ENCODE measurements around the gene WDR5. TPM values are rescaled to one million over a fixed set of nuclear protein-coding genes. Genes with fewer than 3 reads are reported as not detected.
"Not testable (repeated sequence)": the region's sequence is repeated elsewhere in the genome, so short reads cannot be mapped to it uniquely, and the experiment has no call there.

The WDR5 gene
- total RNA-seq, 1 experiment from 2014 or later = 51.7 TPM

GRCh38 chr9:134112561-134112960 is 23.3 kb upstream of the WDR5 start:
- BruUV-seq (replicated peaks) = no TSS peak
- Histone ChIP-seq H3K9me3 (no peaks in the 10 kb centered on the region), H3K4me3 (ENCODE audit: low read depth, low read length) (no peak overlapping the region), H3K4me1 (no peaks in the 10 kb centered on the region), H3K36me3 (ENCODE audit: control insufficient read depth, insufficient read depth, low read length) (no peaks in the 10 kb centered on the region), H3K27me3 (replicated peaks; ENCODE audit: control insufficient read depth, insufficient read depth, low read length) (no peaks in the 10 kb centered on the region)
- Mint-ChIP-seq H3K27ac (ENCODE audit: unreplicated experiment) (no peak overlapping the region), H3K9me3 (ENCODE audit: unreplicated experiment) (no peaks in the 10 kb centered on the region), H3K36me3 (ENCODE audit: insufficient read depth, unreplicated experiment) (no peaks in the 10 kb centered on the region), H3K4me3 (ENCODE audit: unreplicated experiment) (no peak overlapping the region), H3K27me3 (ENCODE audit: insufficient read depth, unreplicated experiment) (no peaks in the 10 kb centered on the region), H3K4me1 (ENCODE audit: low read depth, unreplicated experiment) (no peaks in the 10 kb centered on the region)
- intact Hi-C loops (cut with micrococcal nuclease; ENCODE audit: unreplicated experiment) = no loop called here
- ChIA-PET CTCF (no interaction called here), POLR2A (no interaction called here)
- TF ChIP-seq, protein P1, sequence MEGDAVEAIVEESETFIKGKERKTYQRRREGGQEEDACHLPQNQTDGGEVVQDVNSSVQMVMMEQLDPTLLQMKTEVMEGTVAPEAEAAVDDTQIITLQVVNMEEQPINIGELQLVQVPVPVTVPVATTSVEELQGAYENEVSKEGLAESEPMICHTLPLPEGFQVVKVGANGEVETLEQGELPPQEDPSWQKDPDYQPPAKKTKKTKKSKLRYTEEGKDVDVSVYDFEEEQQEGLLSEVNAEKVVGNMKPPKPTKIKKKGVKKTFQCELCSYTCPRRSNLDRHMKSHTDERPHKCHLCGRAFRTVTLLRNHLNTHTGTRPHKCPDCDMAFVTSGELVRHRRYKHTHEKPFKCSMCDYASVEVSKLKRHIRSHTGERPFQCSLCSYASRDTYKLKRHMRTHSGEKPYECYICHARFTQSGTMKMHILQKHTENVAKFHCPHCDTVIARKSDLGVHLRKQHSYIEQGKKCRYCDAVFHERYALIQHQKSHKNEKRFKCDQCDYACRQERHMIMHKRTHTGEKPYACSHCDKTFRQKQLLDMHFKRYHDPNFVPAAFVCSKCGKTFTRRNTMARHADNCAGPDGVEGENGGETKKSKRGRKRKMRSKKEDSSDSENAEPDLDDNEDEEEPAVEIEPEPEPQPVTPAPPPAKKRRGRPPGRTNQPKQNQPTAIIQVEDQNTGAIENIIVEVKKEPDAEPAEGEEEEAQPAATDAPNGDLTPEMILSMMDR (IDR thresholded peaks at IDR 0.05; ENCODE audit: insufficient read depth in 1 of 2, low read depth in 1 of 2, low read length in 1 of 2, severe bottlenecking in 1 of 2, unreplicated experiment in 1 of 2) = no peak
- DNase-seq = no peak

DNA sequence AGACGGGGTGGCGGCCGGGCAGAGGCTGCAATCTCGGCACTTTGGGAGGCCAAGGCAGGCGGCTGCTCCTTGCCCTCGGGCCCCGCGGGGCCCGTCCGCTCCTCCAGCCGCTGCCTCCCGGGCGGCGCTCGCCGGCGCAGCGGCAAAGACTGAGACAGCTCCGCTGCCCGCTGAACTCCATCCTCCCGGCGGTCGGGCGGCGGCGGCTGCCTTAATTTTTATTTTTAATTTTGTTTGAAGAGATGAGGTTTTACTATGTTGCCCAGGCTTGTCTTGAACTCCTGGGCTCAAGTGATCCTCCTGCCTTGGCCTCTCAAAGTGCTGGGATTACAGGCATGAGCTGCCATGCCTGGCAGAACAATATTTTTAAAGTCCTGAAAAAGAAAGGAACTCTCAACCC is 16.9 kb upstream of the WDR5 start:
- H3K9me3 ChIP-seq; BruUV-seq (replicated peaks); H3K4me1 Mint-ChIP-seq (ENCODE audit: low read depth, unreplicated experiment); DNase-seq; POLR2A ChIA-PET; H3K9me3 Mint-ChIP-seq (ENCODE audit: unreplicated experiment); H3K4me3 Mint-ChIP-seq (ENCODE audit: unreplicated experiment); H3K36me3 Mint-ChIP-seq (ENCODE audit: insufficient read depth, unreplicated experiment); H3K27me3 Mint-ChIP-seq (ENCODE audit: insufficient read depth, unreplicated experiment); H3K36me3 ChIP-seq (ENCODE audit: control insufficient read depth, insufficient read depth, low read length); H3K27ac Mint-ChIP-seq (ENCODE audit: unreplicated experiment); CTCF ChIA-PET; H3K27me3 ChIP-seq (replicated peaks; ENCODE audit: control insufficient read depth, insufficient read depth, low read length); H3K4me1 ChIP-seq; H3K4me3 ChIP-seq (ENCODE audit: low read depth, low read length); intact Hi-C loops (cut with micrococcal nuclease; ENCODE audit: unreplicated experiment): not testable (repeated sequence)

DNA sequence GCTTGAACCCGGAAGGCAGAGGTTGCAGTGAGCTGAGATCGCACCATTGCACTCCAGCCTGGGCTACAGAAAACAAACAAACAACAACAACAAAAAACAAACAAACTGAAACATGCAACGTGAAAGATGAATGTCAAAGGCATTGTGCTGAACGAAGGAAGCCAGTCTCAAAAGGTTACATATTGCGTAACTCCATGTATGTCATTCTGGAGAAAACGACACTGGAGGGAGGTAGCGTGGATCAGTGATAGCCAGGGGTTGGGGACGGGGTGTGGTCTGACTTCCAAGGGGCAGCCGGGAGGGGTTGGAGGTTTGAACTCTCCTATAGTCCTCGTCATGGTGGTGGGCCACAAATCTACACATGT is 12.1 kb upstream of the WDR5 start:
- no peak overlapping the region for H3K4me3 Mint-ChIP-seq (ENCODE audit: unreplicated experiment)
- peaks cover 5% of the 10 kb centered on the region for H3K36me3 Mint-ChIP-seq (ENCODE audit: insufficient read depth, unreplicated experiment)
- no peak overlapping the region for H3K27ac Mint-ChIP-seq (ENCODE audit: unreplicated experiment)
- no peaks in the 10 kb centered on the region for H3K27me3 Mint-ChIP-seq (ENCODE audit: insufficient read depth, unreplicated experiment)
- no peaks in the 10 kb centered on the region for H3K36me3 ChIP-seq (ENCODE audit: control insufficient read depth, insufficient read depth, low read length)
- H3K9me3 ChIP-seq = no peaks in the 10 kb centered on the region; the same call in 1 of the 2 replicates
- no peaks in the 10 kb centered on the region for H3K27me3 ChIP-seq (replicated peaks; ENCODE audit: control insufficient read depth, insufficient read depth, low read length)
- no peak for DNase-seq
- TF ChIP-seq, protein P1 (IDR thresholded peaks at IDR 0.05; ENCODE audit: insufficient read depth in 1 of 2, low read depth in 1 of 2, low read length in 1 of 2, severe bottlenecking in 1 of 2, unreplicated experiment in 1 of 2) = no peak
- ChIA-PET CTCF (no interaction called here), POLR2A (no interaction called here)
- H3K4me1 Mint-ChIP-seq (ENCODE audit: low read depth, unreplicated experiment) = no peaks in the 10 kb centered on the region
- BruUV-seq (replicated peaks) = no TSS peak
- no peaks in the 10 kb centered on the region for H3K4me1 ChIP-seq
- intact Hi-C loops (cut with micrococcal nuclease; ENCODE audit: unreplicated experiment) = no loop called here
- H3K9me3 Mint-ChIP-seq (ENCODE audit: unreplicated experiment) = no peaks in the 10 kb centered on the region
- H3K4me3 ChIP-seq (ENCODE audit: low read depth, low read length) = no peak overlapping the region

DNA sequence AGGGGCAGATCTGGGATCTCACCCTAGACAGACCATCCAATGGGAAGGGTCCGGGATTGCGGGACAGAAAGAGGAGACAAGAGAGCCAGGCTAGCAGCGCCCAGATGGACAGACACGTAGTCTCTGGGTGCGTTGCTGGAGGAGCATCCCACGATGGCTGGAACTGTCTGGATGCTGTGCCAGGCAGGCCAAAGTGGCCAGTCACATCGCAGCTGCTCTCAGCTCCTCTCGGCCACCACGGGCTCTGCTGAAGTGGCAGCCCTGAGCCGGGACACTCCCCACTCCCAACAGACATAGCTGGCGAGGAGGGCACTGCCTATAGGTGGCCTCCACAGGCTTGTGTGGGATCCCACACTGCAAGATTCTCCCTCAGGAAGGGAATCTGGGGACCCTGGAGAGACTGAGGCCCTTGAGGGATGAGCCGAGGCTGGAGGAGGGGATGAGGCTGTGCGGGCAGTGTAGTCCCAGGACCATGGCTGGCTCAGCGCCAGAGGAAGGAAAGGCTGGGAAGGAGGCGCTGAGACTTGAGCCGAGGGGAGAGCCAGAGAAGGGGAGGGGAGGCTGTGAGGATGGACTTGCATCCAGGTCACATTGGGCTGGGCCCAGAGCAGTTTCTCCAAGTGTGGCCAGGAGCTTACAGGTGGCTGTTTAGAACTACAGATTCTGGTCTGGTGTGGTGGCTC is 10.3 kb upstream of the WDR5 start:
- H3K36me3 Mint-ChIP-seq (ENCODE audit: insufficient read depth, unreplicated experiment) = peaks cover 5% of the 10 kb centered on the region
- H3K4me3 ChIP-seq (ENCODE audit: low read depth, low read length) = no peak overlapping the region
- H3K4me1 ChIP-seq = peaks cover 7% of the 10 kb centered on the region; the same call in 1 of the 2 replicates
- no TSS peak for BruUV-seq (replicated peaks)
- no peaks in the 10 kb centered on the region for H3K27me3 ChIP-seq (replicated peaks; ENCODE audit: control insufficient read depth, insufficient read depth, low read length)
- no peak overlapping the region for H3K27ac Mint-ChIP-seq (ENCODE audit: unreplicated experiment)
- H3K9me3 ChIP-seq = no peaks in the 10 kb centered on the region
- intact Hi-C loops (cut with micrococcal nuclease; ENCODE audit: unreplicated experiment) = no loop called here
- H3K4me3 Mint-ChIP-seq (ENCODE audit: unreplicated experiment) = no peak overlapping the region
- no peaks in the 10 kb centered on the region for H3K9me3 Mint-ChIP-seq (ENCODE audit: unreplicated experiment)
- ChIA-PET CTCF (no interaction called here), POLR2A (no interaction called here)
- DNase-seq = no peak
- TF ChIP-seq, protein P1 (IDR thresholded peaks at IDR 0.05; ENCODE audit: insufficient read depth in 1 of 2, low read depth in 1 of 2, low read length in 1 of 2, severe bottlenecking in 1 of 2, unreplicated experiment in 1 of 2) = no peak
- H3K27me3 Mint-ChIP-seq (ENCODE audit: insufficient read depth, unreplicated experiment) = no peaks in the 10 kb centered on the region
- no peaks in the 10 kb centered on the region for H3K36me3 ChIP-seq (ENCODE audit: control insufficient read depth, insufficient read depth, low read length)
- no peaks in the 10 kb centered on the region for H3K4me1 Mint-ChIP-seq (ENCODE audit: low read depth, unreplicated experiment)

All from Caco-2 (cell line).